Raji (cell line): ENCODE measurements around the gene NPM3.

Experiments
- POLR2A ChIP-seq: IDR thresholded peaks from 2 replicates; pipeline ENCODE4 v1.6.1; 2011; ENCODE audit warnings: low read depth, low read length, control low read depth; ENCODE audit not compliant: insufficient read depth

NPM3 gene

DNA sequence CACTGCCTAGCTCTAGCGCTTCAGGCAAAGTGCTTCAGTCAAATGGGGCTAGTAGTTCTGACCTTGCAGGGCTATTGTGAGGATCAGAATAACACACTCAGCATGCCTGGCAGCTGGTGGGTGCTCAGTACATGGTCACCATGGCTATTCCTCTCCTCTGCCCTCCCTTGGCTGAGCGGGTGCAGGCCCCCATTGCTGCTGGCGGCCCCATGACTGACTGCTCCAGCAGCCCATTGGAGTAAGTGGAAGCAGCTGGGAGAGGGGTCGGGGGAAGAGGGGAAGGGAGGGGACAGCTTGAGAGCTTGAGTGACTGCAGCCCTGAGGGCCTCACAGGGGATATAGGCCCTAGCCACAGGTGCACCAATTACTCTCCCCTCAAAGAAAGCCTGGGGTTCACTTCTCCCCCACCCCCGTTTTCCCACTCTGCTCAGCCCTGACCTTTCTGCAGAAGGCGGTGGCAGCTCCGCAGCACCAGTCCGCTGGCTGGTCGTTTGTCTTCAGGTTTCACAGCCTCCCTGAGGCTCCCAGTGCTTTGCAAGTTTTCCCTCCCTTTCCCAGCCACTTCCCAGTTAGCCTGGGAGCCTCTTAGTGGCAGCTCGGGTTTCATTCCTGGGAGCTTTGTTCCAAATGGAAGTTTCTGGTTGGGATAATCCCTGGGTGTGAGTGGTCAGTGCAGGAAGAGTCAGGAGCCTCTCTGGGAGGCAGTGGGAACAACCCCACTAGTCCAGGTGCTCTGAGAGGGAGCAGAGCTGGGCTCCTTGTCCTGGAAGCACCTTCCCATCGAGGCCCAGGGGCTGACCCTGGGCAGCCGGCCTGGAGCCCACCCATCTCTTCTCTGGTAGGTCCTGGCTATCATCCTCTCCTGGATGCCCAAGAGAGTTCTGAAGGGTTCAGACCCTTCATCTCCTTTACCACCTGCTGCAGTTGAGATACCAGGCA, 23.7 kb downstream of the NPM3 start:
- TF ChIP-seq POLR2A: no peak

- no peak for TF ChIP-seq POLR2A
These were observed 24.4 kb downstream of the NPM3 start for GRCh38 chr10:101758858-101759257.

- TF ChIP-seq POLR2A: no peak
These were observed 31.0 kb downstream of the NPM3 start for GRCh38 chr10:101752241-101752640.

- TF ChIP-seq POLR2A: no peak
These were observed 33.9 kb downstream of the NPM3 start for GRCh38 chr10:101749047-101750016.

- TF ChIP-seq POLR2A: no peak
These were observed 34.8 kb downstream of the NPM3 start for GRCh38 chr10:101748496-101748895.

- TF ChIP-seq POLR2A: no peak
These were observed 38.1 kb downstream of the NPM3 start for GRCh38 chr10:101745074-101745696.

DNA sequence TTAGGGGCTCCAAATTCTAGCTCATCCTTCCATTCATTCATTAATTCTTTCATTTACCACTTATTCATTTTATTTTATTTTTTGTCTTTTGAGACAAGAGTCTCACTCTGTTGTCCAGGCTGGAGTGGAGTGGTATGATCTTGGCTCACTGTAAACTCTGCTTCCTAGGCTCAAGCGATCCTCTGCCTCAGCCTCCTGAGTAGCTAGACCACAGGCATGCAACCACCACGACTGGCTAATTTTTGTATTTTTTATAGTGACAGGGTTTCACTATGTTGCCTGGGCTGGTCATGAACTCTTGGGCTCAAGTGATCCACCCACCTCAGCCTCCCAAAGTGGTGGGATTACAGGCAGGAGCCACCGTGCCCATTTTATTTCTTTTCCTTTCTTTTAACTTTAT, 39.0 kb downstream of the NPM3 start:
- no peak for TF ChIP-seq POLR2A

- TF ChIP-seq POLR2A: no peak
These were observed 41.3 kb downstream of the NPM3 start for GRCh38 chr10:101741938-101742337.

GRCh38 chr10:101736666-101737065, 46.6 kb downstream of the NPM3 start:
- no peak for TF ChIP-seq POLR2A

GRCh38 chr10:101732096-101732495, 51.1 kb downstream of the NPM3 start:
- no peak for TF ChIP-seq POLR2A
